ENCODE measurements around the gene TMEM204.

TMEM204 gene

GRCh38 chr16:1545044-1546040 is 11.9 kb downstream of the TMEM204 start:
- DNase-seq (ENCODE audit: low read depth) = no peak
- TF ChIP-seq CTCF (IDR thresholded peaks at IDR 0.05; ENCODE audit: low read depth, low read length, missing control alignments) = no peak
- H3K4me3 ChIP-seq (ENCODE audit: low read depth, low read length) = no peak overlapping the region

- no peak for TF ChIP-seq CTCF (IDR thresholded peaks at IDR 0.05; ENCODE audit: low read depth, low read length, missing control alignments)
- no peak for DNase-seq (ENCODE audit: low read depth)
- H3K4me3 ChIP-seq (ENCODE audit: low read depth, low read length) = no peak overlapping the region
These were observed 13.0 kb downstream of the TMEM204 start for GRCh38 chr16:1546430-1546829.

- no peak overlapping the region for H3K4me3 ChIP-seq (ENCODE audit: low read depth, low read length)
- no peak for DNase-seq (ENCODE audit: low read depth)
- no peak for TF ChIP-seq CTCF (IDR thresholded peaks at IDR 0.05; ENCODE audit: low read depth, low read length, missing control alignments)
These were observed 14.8 kb downstream of the TMEM204 start for GRCh38 chr16:1548233-1548632.

DNA sequence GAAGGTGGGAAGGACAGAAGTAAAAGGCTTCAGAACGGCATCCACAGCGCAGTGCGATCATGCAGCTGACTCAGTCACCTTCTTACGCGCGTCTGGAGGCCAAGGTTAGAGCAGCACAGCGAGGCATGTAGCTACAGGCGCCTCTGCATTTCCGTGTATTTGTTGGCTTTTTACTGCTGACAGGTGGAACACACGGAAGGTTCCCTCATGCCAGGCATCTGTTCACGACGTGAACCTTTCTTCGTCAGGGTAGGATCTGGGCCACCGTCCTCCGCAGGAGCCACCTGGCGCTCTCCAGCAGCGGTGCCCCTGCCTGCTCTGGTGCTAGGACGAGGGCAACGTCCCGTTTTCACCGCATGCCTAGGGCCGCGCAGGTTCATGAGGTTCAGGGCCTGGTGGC is 15.3 kb downstream of the TMEM204 start:
- H3K4me3 ChIP-seq (ENCODE audit: low read depth, low read length) = no peak overlapping the region
- DNase-seq (ENCODE audit: low read depth) = no peak
- no peak for TF ChIP-seq CTCF (IDR thresholded peaks at IDR 0.05; ENCODE audit: low read depth, low read length, missing control alignments)

GRCh38 chr16:1550069-1550468 is 16.6 kb downstream of the TMEM204 start:
- H3K4me3 ChIP-seq (ENCODE audit: low read depth, low read length) = no peak overlapping the region
- no peak for DNase-seq (ENCODE audit: low read depth)
- no peak for TF ChIP-seq CTCF (IDR thresholded peaks at IDR 0.05; ENCODE audit: low read depth, low read length, missing control alignments)

DNA sequence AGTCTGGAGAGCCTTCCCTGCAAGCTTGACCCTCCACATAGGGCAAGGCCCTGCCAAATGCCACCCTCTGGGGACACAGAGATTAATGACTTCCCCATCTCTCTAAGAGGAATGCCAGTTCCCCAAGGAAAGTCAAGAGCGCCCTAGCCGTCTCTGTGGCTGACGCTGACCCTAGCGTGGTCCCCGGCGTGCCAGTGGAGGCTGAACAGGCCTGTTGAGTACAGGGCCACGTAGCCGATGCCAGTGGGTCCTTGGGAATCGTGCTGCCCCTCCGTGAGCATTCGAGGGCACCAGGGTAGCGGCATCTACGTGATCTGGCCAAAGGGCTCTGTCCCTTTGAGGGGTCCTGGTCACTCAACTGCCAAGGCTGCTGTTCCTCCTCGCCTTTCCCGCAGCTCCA is 17.2 kb downstream of the TMEM204 start:
- no peak for TF ChIP-seq CTCF (IDR thresholded peaks at IDR 0.05; ENCODE audit: low read depth, low read length, missing control alignments)
- H3K4me3 ChIP-seq (ENCODE audit: low read depth, low read length) = no peak overlapping the region
- DNase-seq (ENCODE audit: low read depth) = no peak

DNA sequence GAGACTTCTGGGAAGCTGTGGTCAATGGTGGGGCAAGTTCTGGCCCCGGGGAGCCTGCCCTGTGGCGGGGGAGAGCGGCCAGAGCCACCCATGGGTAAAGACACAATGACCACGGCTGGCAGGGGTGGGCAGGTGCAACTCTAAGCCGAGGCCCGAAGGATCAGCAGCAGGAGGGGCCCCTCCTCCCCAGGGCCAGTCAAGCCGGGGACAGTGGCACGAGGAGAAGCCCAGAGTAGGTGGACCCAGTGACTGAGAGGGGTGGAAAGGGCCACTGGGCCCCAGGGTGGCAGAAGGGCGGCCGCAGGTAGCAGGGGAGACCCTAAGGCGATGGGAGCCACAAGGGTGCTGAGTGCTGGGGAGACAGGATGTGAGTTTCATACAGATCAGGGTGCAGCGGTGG is 17.7 kb downstream of the TMEM204 start:
- H3K4me3 ChIP-seq (ENCODE audit: low read depth, low read length) = no peak overlapping the region
- TF ChIP-seq CTCF (IDR thresholded peaks at IDR 0.05; ENCODE audit: low read depth, low read length, missing control alignments) = no peak
- no peak for DNase-seq (ENCODE audit: low read depth)
